ENCODE measurements around the gene E2F3.

GRCh38 chr6:20409427-20409971 is 7.8 kb downstream of the E2F3 start:
- TF ChIP-seq EZH2 (IDR thresholded peaks at IDR 0.05; ENCODE audit: borderline replicate concordance, low read depth, low read length, severe bottlenecking) (no peak), CTCF (IDR thresholded peaks at IDR 0.05; ENCODE audit: borderline replicate concordance, extremely low read depth, low read length, poor library complexity, severe bottlenecking) (no peak)

All from DND-41 (cell line).